Thoracic aorta (tissue), 2 donors: Measurements from ENCODE around the gene PPARA. TPM values are rescaled to one million over a fixed set of nuclear protein-coding genes. Genes with fewer than 3 reads are reported as not detected.
A peak's percentile ranks its signal among the peaks of the same experiment; 100 is the strongest.

Experiments used
- ATAC-seq: fragments of 150-250 bp; one replicate; pipeline ENCODE4 v1.8.0; 2017; ENCODE audit warnings: low read depth; ENCODE audit not compliant: insufficient number of reproducible peaks, low FRiP score
- DNase-seq: peaks from one replicate; pipeline ENCODE4 v3.0.0-alpha.2; 2020; ENCODE audit warnings: low spot score
- H3K27ac ChIP-seq, 2 donors: fragments of 200-600 bp; sonication (generic); 1 replicate in 1 of 2; 2 replicates in 1 of 2; pipeline ENCODE4 v1.5.1; 2016; ENCODE audit warnings: mild to moderate bottlenecking in 2 of 2, moderate library complexity in 2 of 2
- H3K27me3 ChIP-seq: fragments of 200-600 bp; sonication (generic); replicated peaks from 2 replicates; pipeline ENCODE4 v1.6.0; 2016; ENCODE audit warnings: mild to moderate bottlenecking; ENCODE audit not compliant: insufficient read depth
- H3K36me3 ChIP-seq: fragments of 200-600 bp; sonication (generic); one replicate; pipeline ENCODE4 v1.5.1; 2016
- H3K4me1 ChIP-seq, 2 donors: fragments of 200-600 bp; sonication (generic); 1 replicate in 1 of 2; 2 replicates in 1 of 2; pipeline versions ENCODE4 v1.5.1 to v1.6.0; 2016; ENCODE audit warnings: low read depth in 2 of 2, mild to moderate bottlenecking in 1 of 2; ENCODE audit not compliant: control insufficient read depth in 1 of 2
- H3K4me3 ChIP-seq: fragments of 200-600 bp; sonication (generic); 2 replicates; pipeline ENCODE4 v1.5.1; 2016; ENCODE audit warnings: mild to moderate bottlenecking
- H3K9me3 ChIP-seq: fragments of 200-600 bp; sonication (generic); 2 replicates; pipeline ENCODE4 v1.5.1; 2016
- total RNA-seq, 2 donors: library from RNA; depleted of rRNA; stranded (reverse); fragments of >200 nt; gene quantifications; one replicate each; pipeline versions ENCODE4 v1.1.0 to v1.2.3, GENCODE V29; 2016
- TF ChIP-seq, protein P1 (sequence below): fragments of 200-600 bp; sonication (generic); IDR thresholded peaks from one replicate; pipeline ENCODE4 v1.5.1; 2019; ENCODE audit warnings: antibody characterized with exemption

PPARA gene
- total RNA-seq, 2 donors from 2014 or later = 21.9 to 67.8 TPM

DNA sequence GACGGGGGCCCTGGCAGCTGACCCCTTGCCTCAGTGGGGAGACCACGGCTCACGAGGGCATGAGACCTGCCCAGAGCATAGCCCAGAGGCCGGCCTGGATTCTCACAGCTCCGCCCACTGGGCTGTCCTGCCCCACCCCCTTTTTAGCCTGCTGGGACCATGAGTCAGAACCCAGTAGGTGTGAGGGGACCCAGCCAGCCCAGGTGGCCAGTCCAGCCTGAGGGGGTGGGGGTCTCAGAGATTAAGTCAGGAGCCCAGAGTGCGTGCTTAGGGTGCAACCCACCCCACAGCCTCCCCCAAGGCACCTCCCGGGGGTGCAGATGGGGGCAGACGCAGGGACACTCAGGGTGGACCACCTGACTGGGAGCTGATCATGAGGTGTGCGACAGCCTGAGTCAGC lies 40.1 kb upstream of the PPARA start:
- TF ChIP-seq, protein P1, sequence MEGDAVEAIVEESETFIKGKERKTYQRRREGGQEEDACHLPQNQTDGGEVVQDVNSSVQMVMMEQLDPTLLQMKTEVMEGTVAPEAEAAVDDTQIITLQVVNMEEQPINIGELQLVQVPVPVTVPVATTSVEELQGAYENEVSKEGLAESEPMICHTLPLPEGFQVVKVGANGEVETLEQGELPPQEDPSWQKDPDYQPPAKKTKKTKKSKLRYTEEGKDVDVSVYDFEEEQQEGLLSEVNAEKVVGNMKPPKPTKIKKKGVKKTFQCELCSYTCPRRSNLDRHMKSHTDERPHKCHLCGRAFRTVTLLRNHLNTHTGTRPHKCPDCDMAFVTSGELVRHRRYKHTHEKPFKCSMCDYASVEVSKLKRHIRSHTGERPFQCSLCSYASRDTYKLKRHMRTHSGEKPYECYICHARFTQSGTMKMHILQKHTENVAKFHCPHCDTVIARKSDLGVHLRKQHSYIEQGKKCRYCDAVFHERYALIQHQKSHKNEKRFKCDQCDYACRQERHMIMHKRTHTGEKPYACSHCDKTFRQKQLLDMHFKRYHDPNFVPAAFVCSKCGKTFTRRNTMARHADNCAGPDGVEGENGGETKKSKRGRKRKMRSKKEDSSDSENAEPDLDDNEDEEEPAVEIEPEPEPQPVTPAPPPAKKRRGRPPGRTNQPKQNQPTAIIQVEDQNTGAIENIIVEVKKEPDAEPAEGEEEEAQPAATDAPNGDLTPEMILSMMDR = no peak
- no peaks in the 10 kb centered on the region for H3K27me3 ChIP-seq
- peaks cover 62 to 99% of the 10 kb centered on the region in 2 donors for H3K4me1 ChIP-seq
- no peaks in the 10 kb centered on the region for H3K9me3 ChIP-seq
- peak overlapping the region; percentile 87 to 92 for H3K27ac ChIP-seq
- no peak for ATAC-seq
- H3K4me3 ChIP-seq = no peak overlapping the region
- DNase-seq = no peak
- H3K36me3 ChIP-seq = peaks cover 34% of the 10 kb centered on the region

DNA sequence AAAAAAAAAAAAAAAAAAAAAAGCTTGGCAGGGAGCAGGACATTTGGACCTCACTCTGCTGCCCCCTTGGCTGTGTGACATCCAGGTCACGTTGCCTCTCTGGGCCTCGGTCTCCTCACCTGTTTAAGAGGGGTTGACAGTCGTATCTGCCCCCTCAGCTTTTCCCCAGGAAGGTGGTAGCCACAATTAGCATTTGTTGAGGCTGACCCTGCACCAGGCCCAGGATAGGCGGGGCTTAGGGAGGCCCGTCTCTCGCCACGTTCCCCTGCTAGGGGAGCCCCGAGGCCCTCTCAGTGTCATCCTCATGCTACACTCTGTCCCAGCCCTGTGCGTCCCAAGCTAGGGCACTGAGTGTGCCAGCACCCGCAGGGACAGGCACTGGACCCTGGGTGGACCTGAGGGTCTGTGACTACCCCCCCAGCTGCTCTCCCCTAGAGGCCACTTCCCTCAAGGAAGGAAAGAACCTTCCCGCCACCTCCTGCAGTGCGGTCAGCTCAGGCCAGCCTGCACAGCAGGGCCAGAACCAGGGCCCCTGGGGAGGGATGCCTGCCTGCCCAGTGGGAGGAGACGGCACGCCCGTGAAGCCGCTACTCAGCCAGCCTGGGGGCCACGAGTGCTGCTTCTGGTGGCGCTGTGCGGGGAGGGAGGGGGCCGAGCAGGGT lies 38.5 kb upstream of the PPARA start:
- Histone ChIP-seq H3K27ac (peak overlapping the region; percentile 65 to 92), H3K27me3 (no peaks in the 10 kb centered on the region), H3K4me1 (peaks cover 54 to 95% of the 10 kb centered on the region in 2 donors), H3K36me3 (peaks cover 31% of the 10 kb centered on the region), H3K4me3 (no peak overlapping the region), H3K9me3 (no peaks in the 10 kb centered on the region)
- DNase-seq (no peak), ATAC-seq (no peak)
- TF ChIP-seq, protein P1 = no peak

DNA sequence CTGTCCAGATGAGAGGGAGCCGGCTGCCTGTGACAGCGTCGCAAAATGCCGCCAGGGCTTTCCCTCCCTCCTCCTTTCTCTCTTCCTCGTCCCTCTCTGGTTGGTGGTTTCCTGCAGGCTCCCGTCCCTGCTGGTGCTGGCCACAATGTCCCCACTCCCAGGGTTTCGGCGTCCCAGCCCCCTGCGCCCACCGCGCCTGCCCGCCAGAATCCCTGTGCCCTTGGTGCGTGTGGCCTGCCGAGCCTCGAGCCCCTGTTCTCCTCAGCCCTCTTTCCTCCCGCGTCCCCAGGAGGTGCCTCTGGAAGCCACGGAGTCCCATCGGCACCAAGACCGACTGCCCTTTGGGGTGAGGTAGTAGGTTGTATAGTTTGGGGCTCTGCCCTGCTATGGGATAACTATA lies 37.9 kb upstream of the PPARA start:
- ATAC-seq = no peak
- Histone ChIP-seq H3K36me3 (peaks cover 29% of the 10 kb centered on the region), H3K27me3 (no peaks in the 10 kb centered on the region)

DNA sequence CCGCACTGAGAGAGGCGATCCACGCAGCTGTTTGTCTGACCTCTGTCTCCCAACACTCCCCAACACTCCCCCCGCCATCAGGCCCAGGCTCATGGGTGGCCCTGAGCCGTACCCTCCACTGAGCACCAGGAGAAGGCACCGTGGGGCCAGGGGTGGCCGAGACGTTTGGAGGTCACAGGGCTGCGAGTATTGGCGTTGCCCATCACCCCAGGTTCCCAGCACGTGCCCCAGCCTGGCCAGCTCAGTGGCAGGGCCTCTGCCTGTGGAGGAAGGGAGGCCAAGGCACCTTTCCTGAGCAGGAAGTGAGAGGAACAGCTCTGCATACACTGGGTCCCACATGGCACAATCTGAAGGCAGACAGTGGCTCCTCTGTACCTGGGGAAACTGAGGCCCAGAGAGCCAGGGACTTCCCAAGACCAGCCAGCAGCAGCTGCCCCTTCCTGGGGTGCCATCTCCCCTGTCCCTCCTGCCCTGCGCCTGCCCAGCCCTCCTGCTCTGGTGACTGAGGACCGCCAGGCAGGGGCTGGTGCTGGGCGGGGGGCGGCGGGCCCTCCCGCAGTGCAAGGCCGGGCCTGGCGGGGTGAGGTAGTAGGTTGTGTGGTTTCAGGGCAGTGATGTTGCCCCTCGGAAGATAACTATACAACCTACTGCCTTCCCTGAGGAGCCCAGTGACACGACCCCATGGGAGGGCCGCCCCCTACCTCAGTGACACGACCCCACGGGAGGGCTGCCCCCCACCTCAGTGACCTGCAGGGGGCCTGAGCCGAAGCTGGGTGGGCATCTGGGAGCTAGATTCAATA lies 37.0 kb upstream of the PPARA start:
- Histone ChIP-seq H3K4me3 (no peak overlapping the region), H3K9me3 (no peaks in the 10 kb centered on the region), H3K36me3 (peaks cover 29% of the 10 kb centered on the region), H3K27me3 (no peaks in the 10 kb centered on the region), H3K4me1 (peaks cover 41 to 79% of the 10 kb centered on the region in 2 donors), H3K27ac (peak overlapping the region; percentile 65 to 92)
- ATAC-seq = no peak
- TF ChIP-seq, protein P1 = no peak
- no peak for DNase-seq

More for the DNA sequence above, 37.9 kb upstream of the PPARA start:
- no peak for DNase-seq
- TF ChIP-seq, protein P1 = no peak
- Histone ChIP-seq H3K27ac (peak overlapping the region; percentile 65 to 92), H3K4me1 (peaks cover 49 to 88% of the 10 kb centered on the region in 2 donors), H3K9me3 (no peaks in the 10 kb centered on the region), H3K4me3 (no peak overlapping the region)

DNA sequence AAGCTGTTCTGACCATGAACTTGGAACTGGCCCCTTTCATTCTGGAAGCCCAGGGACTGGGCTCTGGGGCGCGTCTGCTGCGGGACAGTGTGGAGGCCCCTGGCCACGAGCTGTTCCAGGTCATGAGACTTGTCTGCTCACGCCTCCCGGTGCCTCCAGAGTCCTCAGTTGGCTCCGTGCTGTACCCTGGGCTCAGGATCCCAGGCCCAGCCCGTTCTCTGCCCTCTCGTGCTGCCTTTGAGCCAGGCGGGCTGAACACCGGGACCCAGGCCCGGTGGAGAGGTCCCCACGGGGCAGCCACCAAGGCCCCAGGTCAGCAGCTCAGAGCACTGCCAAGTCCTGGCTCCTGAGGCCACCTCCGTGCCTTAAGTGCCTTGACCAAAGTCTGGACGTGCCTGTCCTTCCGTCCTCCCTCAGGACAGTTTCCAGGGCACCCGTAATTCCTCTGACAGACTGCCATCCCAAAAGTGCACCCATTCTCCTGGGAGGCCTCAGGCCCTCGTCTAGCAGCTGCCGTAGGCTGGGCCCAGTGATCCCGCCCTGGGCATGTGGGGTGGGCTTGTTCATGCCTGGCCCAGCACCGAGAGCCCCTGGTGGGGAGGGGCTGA lies 36.3 kb upstream of the PPARA start:
- Histone ChIP-seq H3K9me3 (no peaks in the 10 kb centered on the region), H3K4me1 (peaks cover 34 to 72% of the 10 kb centered on the region in 2 donors), H3K36me3 (peaks cover 29% of the 10 kb centered on the region), H3K27ac (peak overlapping the region; percentile 65 to 92), H3K4me3 (no peak overlapping the region), H3K27me3 (no peaks in the 10 kb centered on the region)
- TF ChIP-seq, protein P1 = no peak
- ATAC-seq (no peak), DNase-seq (no peak)
